ENCODE results near the gene DCST1.

GRCh38 chr1:155057788-155058211 is 24.2 kb downstream of the DCST1 start:
- TF ChIP-seq ZNF274 (IDR thresholded peaks at IDR 0.05; ENCODE audit: low read depth, low read length): no peak
- TF ChIP-seq SUZ12 (IDR thresholded peaks at IDR 0.05; ENCODE audit: extremely low read depth, insufficient read depth, insufficient read length): no peak
- TF ChIP-seq YY1 (IDR thresholded peaks at IDR 0.05; ENCODE audit: insufficient read depth, insufficient read length): no peak
